Measurements from ENCODE around the gene PRKD2. TPM values are rescaled to one million over a fixed set of nuclear protein-coding genes. Genes with fewer than 3 reads are reported as not detected.

PRKD2 gene
- total RNA-seq, 4 donors from 2014 or later = 52.6 to 120 (median 66.7) TPM

DNA sequence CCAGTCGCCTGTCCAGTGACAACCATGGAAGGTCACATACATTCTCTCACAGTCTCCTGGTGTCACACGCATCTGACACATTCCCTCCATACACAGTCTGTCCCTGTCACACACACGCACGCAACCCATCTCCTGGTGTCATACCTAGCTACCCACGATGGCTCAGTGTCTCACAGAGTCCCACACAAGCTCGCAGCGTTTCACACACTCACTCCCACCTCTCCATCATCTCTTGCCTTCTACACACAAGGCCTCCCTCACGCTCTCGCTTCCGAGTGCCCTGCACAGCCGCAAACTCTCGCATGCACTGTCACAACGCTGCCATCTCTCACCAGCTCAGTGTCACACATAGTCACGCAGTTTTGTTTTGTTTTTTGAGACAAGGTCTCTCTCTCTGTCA, 79.7 kb downstream of the PRKD2 start:
- no peak for TF ChIP-seq POLR2A (IDR thresholded peaks at IDR 0.05)
- TF ChIP-seq, protein P1, sequence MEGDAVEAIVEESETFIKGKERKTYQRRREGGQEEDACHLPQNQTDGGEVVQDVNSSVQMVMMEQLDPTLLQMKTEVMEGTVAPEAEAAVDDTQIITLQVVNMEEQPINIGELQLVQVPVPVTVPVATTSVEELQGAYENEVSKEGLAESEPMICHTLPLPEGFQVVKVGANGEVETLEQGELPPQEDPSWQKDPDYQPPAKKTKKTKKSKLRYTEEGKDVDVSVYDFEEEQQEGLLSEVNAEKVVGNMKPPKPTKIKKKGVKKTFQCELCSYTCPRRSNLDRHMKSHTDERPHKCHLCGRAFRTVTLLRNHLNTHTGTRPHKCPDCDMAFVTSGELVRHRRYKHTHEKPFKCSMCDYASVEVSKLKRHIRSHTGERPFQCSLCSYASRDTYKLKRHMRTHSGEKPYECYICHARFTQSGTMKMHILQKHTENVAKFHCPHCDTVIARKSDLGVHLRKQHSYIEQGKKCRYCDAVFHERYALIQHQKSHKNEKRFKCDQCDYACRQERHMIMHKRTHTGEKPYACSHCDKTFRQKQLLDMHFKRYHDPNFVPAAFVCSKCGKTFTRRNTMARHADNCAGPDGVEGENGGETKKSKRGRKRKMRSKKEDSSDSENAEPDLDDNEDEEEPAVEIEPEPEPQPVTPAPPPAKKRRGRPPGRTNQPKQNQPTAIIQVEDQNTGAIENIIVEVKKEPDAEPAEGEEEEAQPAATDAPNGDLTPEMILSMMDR (IDR thresholded peaks at IDR 0.05) = no peak
- intact Hi-C loops (cut with DNase I; ENCODE audit: low total_unique reads) = no loop called here
- H3K4me3 ChIP-seq (ENCODE audit: low read depth, poor library complexity, severe bottlenecking) = no peak overlapping the region
- 79 to 84% methylated on average over 14 of the region's 14 CpGs for WGBS, 2 donors
- no peak for DNase-seq (ENCODE audit: low spot score in 2 of 2)

GRCh38 chr19:46635920-46636761, 80.8 kb downstream of the PRKD2 start, which contains the start of gene GNG8:
Gene GNG8 (minus strand): TSS chr19:46636202. CDS start chr19:46634682, 1,520 bp downstream.
- WGBS, 2 donors = 32 to 35% methylated on average over 33 to 34 of the region's 34 CpGs
- intact Hi-C loops (cut with DNase I; ENCODE audit: low total_unique reads) = no loop called here
- DNase-seq (ENCODE audit: low spot score in 2 of 2) = no peak

GRCh38 chr19:46634656-46635218, 82.2 kb downstream of the PRKD2 start:
- WGBS, 2 donors = 7% methylated on average over 23 of the region's 23 CpGs
- H3K4me3 ChIP-seq (ENCODE audit: low read depth, poor library complexity, severe bottlenecking) = no peak overlapping the region
- intact Hi-C loops (cut with DNase I; ENCODE audit: low total_unique reads) = no loop called here
- no peak for DNase-seq (ENCODE audit: low spot score in 2 of 2)
- no peak for TF ChIP-seq POLR2A (IDR thresholded peaks at IDR 0.05)
- TF ChIP-seq, protein P1 (IDR thresholded peaks at IDR 0.05) = no peak

More at GRCh38 chr19:46635920-46636761, 80.8 kb downstream of the PRKD2 start, which contains the start of gene GNG8:
- no peak for TF ChIP-seq POLR2A (IDR thresholded peaks at IDR 0.05)
- TF ChIP-seq, protein P1 (IDR thresholded peaks at IDR 0.05) = no peak
- no peak within 1 kb of the TSS for H3K4me3 ChIP-seq (ENCODE audit: low read depth, poor library complexity, severe bottlenecking)

DNA sequence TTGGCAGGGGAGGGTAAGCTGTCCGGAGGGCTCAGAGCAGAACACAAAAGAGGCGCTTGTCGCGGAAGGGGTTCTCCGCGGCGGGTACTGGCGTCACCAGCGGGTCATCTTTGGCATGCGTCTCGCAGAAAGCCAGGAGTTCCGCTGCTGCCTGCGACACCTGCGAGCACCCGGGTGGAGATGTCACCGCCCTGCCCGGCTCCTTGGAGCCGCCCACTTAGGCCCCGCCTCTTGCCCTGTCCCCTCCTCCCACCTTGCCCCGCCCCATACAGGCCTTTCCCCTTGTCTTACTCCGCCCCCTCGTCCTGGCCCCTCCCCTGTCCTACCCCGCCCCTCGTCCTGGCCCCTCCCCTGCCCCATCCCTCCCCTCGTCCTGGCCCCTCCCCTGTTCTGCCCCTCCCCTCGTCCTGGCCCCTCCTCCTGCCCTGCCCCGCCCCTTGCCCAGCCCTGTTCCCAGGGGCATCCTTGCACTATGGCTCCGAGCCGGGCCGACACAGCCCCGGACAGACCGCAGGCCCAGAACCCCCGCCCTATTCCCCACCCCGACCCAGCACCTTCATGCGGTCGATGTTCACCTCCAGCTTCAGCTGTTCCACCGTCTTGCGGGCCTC, 82.8 kb downstream of the PRKD2 start:
- no peak overlapping the region for H3K4me3 ChIP-seq (ENCODE audit: low read depth, poor library complexity, severe bottlenecking)
- DNase-seq (ENCODE audit: low spot score in 2 of 2) = peak; percentile 88 to 97
- WGBS, 2 donors = 1 to 9% methylated on average over 27 to 34 of the region's 38 CpGs
- intact Hi-C loops (cut with DNase I; ENCODE audit: low total_unique reads) = no loop called here
- TF ChIP-seq POLR2A (IDR thresholded peaks at IDR 0.05) = no peak
- TF ChIP-seq, protein P1 (IDR thresholded peaks at IDR 0.05) = no peak

DNA sequence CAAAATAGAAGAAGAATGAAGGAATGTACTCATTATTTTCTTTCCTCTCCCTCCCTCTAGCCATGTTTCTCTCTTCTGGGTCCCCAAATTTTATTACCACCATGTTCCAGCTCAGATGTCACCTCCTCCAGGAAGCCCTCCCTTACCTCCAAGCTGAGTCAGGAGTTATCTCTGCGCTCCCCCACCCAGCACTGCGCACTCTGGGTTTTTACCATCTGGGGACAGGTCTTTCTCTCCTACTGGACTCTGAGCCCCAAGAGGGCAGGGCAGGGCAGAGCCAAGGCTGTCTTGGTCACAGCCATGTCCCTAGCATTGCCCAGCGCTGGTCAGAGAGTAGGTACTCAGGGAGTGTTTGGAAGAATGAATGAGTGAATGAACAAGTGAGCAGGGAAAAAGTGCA, 83.8 kb downstream of the PRKD2 start:
- DNase-seq (ENCODE audit: low spot score in 2 of 2) = no peak
- TF ChIP-seq POLR2A (IDR thresholded peaks at IDR 0.05) = no peak
- TF ChIP-seq, protein P1 (IDR thresholded peaks at IDR 0.05) = no peak
- intact Hi-C loops (cut with DNase I; ENCODE audit: low total_unique reads) = no loop called here
- no peak overlapping the region for H3K4me3 ChIP-seq (ENCODE audit: low read depth, poor library complexity, severe bottlenecking)
- 86 to 94% methylated on average over 3 of the region's 3 CpGs for WGBS, 2 donors
